KOPT-K1 (cell line): ENCODE results near the gene KNOP1.

Source experiments
- H3K27ac ChIP-seq: fragments of 200-600 bp; sonication (generic); 2 replicates; pipeline ENCODE4 v1.5.1; 2016; ENCODE audit warnings: antibody characterized with exemption, mild to moderate bottlenecking, low read depth, low read length; ENCODE audit not compliant: poor library complexity, severe bottlenecking
- H3K36me3 ChIP-seq: fragments of 200-600 bp; sonication (generic); 2 replicates; pipeline ENCODE4 v1.5.1; 2017; ENCODE audit warnings: antibody characterized with exemption, mild to moderate bottlenecking, low read length, moderate library complexity; ENCODE audit not compliant: insufficient read depth
- H3K9me3 ChIP-seq: fragments of 200-600 bp; sonication (generic); 2 replicates; pipeline ENCODE4 v1.5.1; 2017; ENCODE audit warnings: antibody characterized with exemption, low read length, mild to moderate bottlenecking; ENCODE audit not compliant: insufficient read depth, poor library complexity, severe bottlenecking

KNOP1 gene

GRCh38 chr16:19717741-19718623 is at the start of gene KNOP1, which contains the start of gene IQCK:
KNOP1 (minus strand) TSS chr16:19718227; CDS start chr16:19715035, 3,192 bp downstream.
IQCK (plus strand) TSS chr16:19718271; CDS start chr16:19718307, 36 bp downstream.
- Histone ChIP-seq H3K9me3 (no peaks in the 10 kb centered on the region), H3K36me3 (peaks cover 29% of the 10 kb centered on the region), H3K27ac (peak within 1 kb of the TSS; percentile 84)

GRCh38 chr16:19767497-19767896 is 49.5 kb upstream of the KNOP1 start:
- no peak overlapping the region for H3K27ac ChIP-seq
- H3K36me3 ChIP-seq: no peaks in the 10 kb centered on the region
- H3K9me3 ChIP-seq: no peaks in the 10 kb centered on the region

- Histone ChIP-seq H3K27ac (no peak overlapping the region), H3K36me3 (no peaks in the 10 kb centered on the region), H3K9me3 (no peaks in the 10 kb centered on the region)
Measured at GRCh38 chr16:19766988-19767387, 49.0 kb upstream of the KNOP1 start.

GRCh38 chr16:19766554-19766884 is 48.5 kb upstream of the KNOP1 start:
- no peaks in the 10 kb centered on the region for H3K9me3 ChIP-seq

GRCh38 chr16:19765860-19766553 is 48.0 kb upstream of the KNOP1 start:
- Histone ChIP-seq H3K9me3 (no peaks in the 10 kb centered on the region), H3K27ac (no peak overlapping the region), H3K36me3 (no peaks in the 10 kb centered on the region)

More at GRCh38 chr16:19766554-19766884, 48.5 kb upstream of the KNOP1 start:
- Histone ChIP-seq H3K27ac (no peak overlapping the region), H3K36me3 (no peaks in the 10 kb centered on the region)

- H3K36me3 ChIP-seq: no peaks in the 10 kb centered on the region
- no peaks in the 10 kb centered on the region for H3K9me3 ChIP-seq
- no peak overlapping the region for H3K27ac ChIP-seq
Measured at GRCh38 chr16:19760356-19761060, 42.5 kb upstream of the KNOP1 start.

- Histone ChIP-seq H3K36me3 (no peaks in the 10 kb centered on the region), H3K9me3 (no peaks in the 10 kb centered on the region), H3K27ac (no peak overlapping the region)
Measured at GRCh38 chr16:19757762-19758595, 40.0 kb upstream of the KNOP1 start.

GRCh38 chr16:19757026-19757425 is 39.0 kb upstream of the KNOP1 start:
- no peak overlapping the region for H3K27ac ChIP-seq
- no peaks in the 10 kb centered on the region for H3K36me3 ChIP-seq

GRCh38 chr16:19755268-19755667 is 37.2 kb upstream of the KNOP1 start:
- Histone ChIP-seq H3K36me3 (no peaks in the 10 kb centered on the region), H3K9me3 (no peaks in the 10 kb centered on the region), H3K27ac (no peak overlapping the region)

More at GRCh38 chr16:19757026-19757425, 39.0 kb upstream of the KNOP1 start:
- no peaks in the 10 kb centered on the region for H3K9me3 ChIP-seq

- H3K27ac ChIP-seq: no peak overlapping the region
- H3K36me3 ChIP-seq: no peaks in the 10 kb centered on the region
Measured at GRCh38 chr16:19754644-19755036, 36.6 kb upstream of the KNOP1 start.

GRCh38 chr16:19753815-19754643 is 36.0 kb upstream of the KNOP1 start:
- H3K27ac ChIP-seq: no peak overlapping the region
- H3K9me3 ChIP-seq: no peaks in the 10 kb centered on the region
- no peaks in the 10 kb centered on the region for H3K36me3 ChIP-seq

More at GRCh38 chr16:19754644-19755036, 36.6 kb upstream of the KNOP1 start:
- H3K9me3 ChIP-seq: no peaks in the 10 kb centered on the region

- Histone ChIP-seq H3K9me3 (no peaks in the 10 kb centered on the region), H3K27ac (no peak overlapping the region), H3K36me3 (no peaks in the 10 kb centered on the region)
Measured at GRCh38 chr16:19751478-19752385, 33.7 kb upstream of the KNOP1 start.

GRCh38 chr16:19749571-19750080 is 31.6 kb upstream of the KNOP1 start:
- Histone ChIP-seq H3K36me3 (no peaks in the 10 kb centered on the region), H3K9me3 (no peaks in the 10 kb centered on the region), H3K27ac (no peak overlapping the region)
